GM21737 (cell line): ENCODE measurements around the gene HIPK3.

Experiments
- ATAC-seq: cut with Tn5 transposase; IDR thresholded peaks from one replicate; pipeline ENCODE4 v1.9.1; 2021; ENCODE audit warnings: mild to moderate bottlenecking, moderate library complexity; ENCODE audit not compliant: unreplicated experiment

Gene HIPK3

GRCh38 chr11:33387996-33388395 is 130.8 kb downstream of the HIPK3 start:
- ATAC-seq, result no peak

GRCh38 chr11:33388793-33389525 is 131.8 kb downstream of the HIPK3 start:
- ATAC-seq, result no peak

- peak; percentile 50 for ATAC-seq
Measured at GRCh38 chr11:33389635-33390034, 132.5 kb downstream of the HIPK3 start.

- ATAC-seq, result no peak
Measured at GRCh38 chr11:33390944-33391892, 134.0 kb downstream of the HIPK3 start.

- ATAC-seq, result no peak
Measured at GRCh38 chr11:33391893-33392251, 134.7 kb downstream of the HIPK3 start.

- ATAC-seq, result no peak
Measured at GRCh38 chr11:33394431-33395109, 137.4 kb downstream of the HIPK3 start.

DNA sequence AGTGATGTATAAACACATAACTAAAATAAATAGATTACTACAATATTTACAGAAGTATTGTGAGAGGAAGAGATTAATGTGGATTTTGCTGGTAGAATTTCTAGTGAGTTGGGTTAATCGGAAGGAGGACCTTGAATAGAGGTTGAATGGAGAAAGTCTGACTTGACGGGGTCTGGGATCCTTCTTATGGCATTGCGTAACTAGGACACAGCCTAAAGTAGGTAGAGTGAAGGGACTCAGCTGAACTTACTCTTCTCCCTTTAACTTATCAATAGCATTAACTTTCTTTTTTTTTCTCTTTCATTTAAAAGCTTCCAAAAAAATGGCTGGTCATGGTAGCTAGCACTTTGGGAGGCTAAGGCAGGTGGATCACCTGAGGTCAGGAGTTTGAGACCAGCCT is 139.2 kb downstream of the HIPK3 start:
- no peak for ATAC-seq

GRCh38 chr11:33399421-33399820 is 142.2 kb downstream of the HIPK3 start:
- no peak for ATAC-seq

DNA sequence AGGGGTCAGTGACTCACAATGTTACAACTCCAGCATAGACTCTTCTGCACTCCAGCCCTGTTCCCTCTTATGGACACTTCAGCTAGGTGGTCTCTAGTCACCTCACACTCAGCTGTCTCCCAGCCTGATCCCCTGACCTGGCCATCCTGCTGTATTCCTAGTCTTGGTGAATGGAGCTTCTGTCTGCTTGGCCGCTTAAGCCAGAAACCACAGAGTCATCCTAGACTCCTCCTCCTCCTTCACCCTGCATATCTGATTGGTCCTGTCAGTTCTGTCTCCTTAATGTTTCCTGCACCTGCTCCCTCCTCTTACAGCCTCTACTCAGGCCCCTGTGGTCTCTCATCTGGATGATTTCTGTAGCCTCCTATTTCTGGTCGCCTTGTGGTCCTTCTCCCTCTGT is 144.9 kb downstream of the HIPK3 start:
- ATAC-seq, result no peak

GRCh38 chr11:33403344-33403743 is 146.2 kb downstream of the HIPK3 start:
- no peak for ATAC-seq

DNA sequence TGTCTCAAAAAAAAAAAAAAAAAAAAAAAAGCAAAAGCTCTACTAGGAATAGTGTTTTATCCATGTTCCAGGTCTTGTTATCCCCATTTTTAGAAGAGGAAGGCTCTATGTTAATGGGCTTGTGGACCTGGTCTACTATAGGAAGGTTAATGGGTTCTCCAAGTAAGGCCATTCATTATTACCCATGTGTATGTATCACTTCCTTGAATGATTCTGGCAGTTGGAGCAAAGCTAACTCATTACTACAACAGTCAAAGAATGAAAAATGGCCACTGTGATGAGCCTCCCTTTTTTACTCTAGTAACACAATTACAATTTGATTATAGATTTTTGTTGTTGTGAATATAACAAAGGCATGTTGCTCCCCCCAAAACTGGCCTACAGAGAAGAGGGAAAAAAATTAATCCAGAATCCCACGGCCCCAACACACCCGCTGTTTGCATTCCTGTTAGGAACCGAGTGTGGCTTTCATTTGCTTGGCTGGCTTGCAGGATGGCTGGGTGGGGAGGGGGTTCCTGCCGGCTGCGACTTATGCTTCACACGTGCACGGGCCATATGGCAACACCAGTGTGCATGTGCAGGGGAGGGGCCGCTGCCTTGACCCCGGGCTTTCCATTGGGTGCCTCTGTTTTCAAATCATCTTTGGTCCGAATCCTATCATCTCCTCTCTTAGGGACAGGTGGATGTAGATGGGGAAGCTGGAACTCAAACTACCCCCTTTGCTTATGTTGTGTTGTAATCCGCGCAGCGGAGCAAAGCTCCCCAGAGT is 148.8 kb downstream of the HIPK3 start:
- ATAC-seq, result no peak
